Kidney (tissue), 14 donors: ENCODE results near the gene RNF207. TPM values are rescaled to one million over a fixed set of nuclear protein-coding genes. Genes with fewer than 3 reads are reported as not detected.

ENCODE experiments used
- DNase-seq, 5 donors: peaks; one replicate each; pipeline ENCODE4 v3.0.0-alpha.2; 2013 to 2020
- FAIRE-seq: peaks from 2 replicates; lab custom pipeline; 2012; peaks lifted over from hg19 to GRCh38; lab: Jason Lieb, UNC
- H3K27ac ChIP-seq, 2 donors: one replicate each; pipeline ENCODE4 v1.7.0; 2013; ENCODE audit warnings: low read depth in 2 of 2, low read length in 2 of 2, inconsistent platforms in 1 of 2
- H3K27me3 ChIP-seq: one replicate; pipeline ENCODE4 v1.7.1; 2013; ENCODE audit warnings: low read length, inconsistent platforms; ENCODE audit not compliant: control insufficient read depth, insufficient read depth
- H3K36me3 ChIP-seq, 3 donors: one replicate each; pipeline versions ENCODE4 v1.7.0 to v1.7.1; 2013; ENCODE audit warnings: low read length in 3 of 3, control low read depth in 1 of 3, inconsistent platforms in 1 of 3; ENCODE audit not compliant: insufficient read depth in 3 of 3, control insufficient read depth in 2 of 3
- H3K4me1 ChIP-seq, 3 donors: one replicate each; pipeline versions ENCODE4 v1.7.0 to v1.7.1; 2013; ENCODE audit warnings: low read length in 3 of 3, inconsistent platforms in 1 of 3, low read depth in 1 of 3; ENCODE audit not compliant: control insufficient read depth in 2 of 3, insufficient read depth in 2 of 3
- H3K4me3 ChIP-seq, 3 donors: one replicate each; pipeline versions ENCODE4 v1.7.0 to v1.8.1; 2013; ENCODE audit warnings: low read length in 3 of 3, control low read depth in 1 of 3, inconsistent platforms in 1 of 3
- H3K9ac ChIP-seq, 3 donors: one replicate each; pipeline versions ENCODE4 v1.7.0 to v1.7.1; 2013; ENCODE audit warnings: low read length in 3 of 3, control low read depth in 1 of 3, inconsistent platforms in 1 of 3
- H3K9me3 ChIP-seq, 3 donors: one replicate each; pipeline versions ENCODE4 v1.7.0 to v1.7.1; 2013; ENCODE audit warnings: low read length in 3 of 3, control low read depth in 1 of 3, inconsistent platforms in 1 of 3; ENCODE audit not compliant: control insufficient read depth in 2 of 3, insufficient read depth in 1 of 3
- intact Hi-C: fragments of 100-400 bp; cut with DNase I; formaldehyde crosslinking; loops from one replicate; pipeline ENCODE4 v1.11.1; 2022
- polyA plus RNA-seq: library from polyadenylated mRNA; stranded (reverse); fragments of 350-450 nt; fragmentation: Illumina TruSeq; extraction: RNeasy Lipid Tissue Mini Kit (QIAGEN cat#74804); gene quantifications from one replicate; pipeline ENCODE4 v1.2.3, GENCODE V29; 2014; ENCODE audit warnings: low read depth, low replicate concordance; ENCODE audit not compliant: insufficient read depth
- total RNA-seq: library from RNA; stranded (reverse); fragmentation: NEBNext Ultra II Directional; extraction: Animal tissue kit (Norgen Biotek cat#: 25700); gene quantifications from one replicate; pipeline ENCODE4 v1.2.1, GENCODE V29; 2021
- TF ChIP-seq, protein P1 (sequence below): IDR thresholded peaks from 3 replicates; pipeline ENCODE4 v1.5.1; 2012; ENCODE audit warnings: mild to moderate bottlenecking, moderate library complexity, borderline replicate concordance; ENCODE audit not compliant: insufficient read depth; ENCODE audit errors: extremely low read depth
- donor health status: control.
- donor health status: control.
- donor health status: control.
- donor health status: control.
- donor health status: control.
- donor health status: DM: yes; HTN: yes; CAD: no.
- donor health status: Normal renal cell carcinoma (clear cell type).

Gene RNF207
- total and polyA plus RNA-seq, 2 donors from 2014 or later = 7.7 to 43.6 TPM

- H3K9me3 ChIP-seq = no peaks in the 10 kb centered on the region
- H3K4me1 ChIP-seq = peaks cover 0 to 7% (median 2%) of the 10 kb centered on the region in 3 donors
- DNase-seq (no peak), FAIRE-seq (no peak)
- no peak overlapping the region for H3K9ac ChIP-seq
- H3K36me3 ChIP-seq = no peaks in the 10 kb centered on the region
- no peaks in the 10 kb centered on the region for H3K27me3 ChIP-seq
- intact Hi-C loops = no loop called here
- H3K27ac ChIP-seq = no peak overlapping the region
- no peak overlapping the region for H3K4me3 ChIP-seq
- TF ChIP-seq, protein P1, sequence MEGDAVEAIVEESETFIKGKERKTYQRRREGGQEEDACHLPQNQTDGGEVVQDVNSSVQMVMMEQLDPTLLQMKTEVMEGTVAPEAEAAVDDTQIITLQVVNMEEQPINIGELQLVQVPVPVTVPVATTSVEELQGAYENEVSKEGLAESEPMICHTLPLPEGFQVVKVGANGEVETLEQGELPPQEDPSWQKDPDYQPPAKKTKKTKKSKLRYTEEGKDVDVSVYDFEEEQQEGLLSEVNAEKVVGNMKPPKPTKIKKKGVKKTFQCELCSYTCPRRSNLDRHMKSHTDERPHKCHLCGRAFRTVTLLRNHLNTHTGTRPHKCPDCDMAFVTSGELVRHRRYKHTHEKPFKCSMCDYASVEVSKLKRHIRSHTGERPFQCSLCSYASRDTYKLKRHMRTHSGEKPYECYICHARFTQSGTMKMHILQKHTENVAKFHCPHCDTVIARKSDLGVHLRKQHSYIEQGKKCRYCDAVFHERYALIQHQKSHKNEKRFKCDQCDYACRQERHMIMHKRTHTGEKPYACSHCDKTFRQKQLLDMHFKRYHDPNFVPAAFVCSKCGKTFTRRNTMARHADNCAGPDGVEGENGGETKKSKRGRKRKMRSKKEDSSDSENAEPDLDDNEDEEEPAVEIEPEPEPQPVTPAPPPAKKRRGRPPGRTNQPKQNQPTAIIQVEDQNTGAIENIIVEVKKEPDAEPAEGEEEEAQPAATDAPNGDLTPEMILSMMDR = no peak
These were observed 57.8 kb downstream of the RNF207 start for GRCh38 chr1:6263716-6264115.

DNA sequence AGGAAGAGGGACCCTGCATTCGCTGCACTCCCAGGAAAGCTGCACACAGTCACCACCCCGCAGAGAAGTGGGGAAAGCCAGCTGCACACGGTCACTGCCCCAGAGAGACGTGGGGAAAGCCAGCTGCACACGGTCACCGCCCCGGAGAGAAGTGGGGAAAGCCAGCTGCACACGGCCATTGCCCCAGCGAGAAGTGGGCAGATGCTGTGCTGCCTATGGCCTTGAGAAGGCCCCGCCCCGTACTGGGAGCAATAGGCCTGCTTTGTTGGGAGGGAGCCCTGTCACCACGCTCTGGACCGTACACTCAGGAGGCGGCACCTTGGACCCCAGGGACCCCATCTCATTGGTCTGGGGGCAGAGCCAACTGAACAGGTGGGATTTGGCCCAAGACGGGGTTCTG lies 59.2 kb downstream of the RNF207 start:
- intact Hi-C loops = no loop called here
- Histone ChIP-seq H3K27me3 (no peaks in the 10 kb centered on the region), H3K4me3 (no peak overlapping the region), H3K9ac (no peak overlapping the region), H3K9me3 (no peaks in the 10 kb centered on the region), H3K4me1 (peaks cover 0 to 3% (median 2%) of the 10 kb centered on the region in 3 donors), H3K27ac (no peak overlapping the region), H3K36me3 (no peaks in the 10 kb centered on the region)
- no peak for FAIRE-seq
- DNase-seq = no peak
- TF ChIP-seq, protein P1 = no peak

DNA sequence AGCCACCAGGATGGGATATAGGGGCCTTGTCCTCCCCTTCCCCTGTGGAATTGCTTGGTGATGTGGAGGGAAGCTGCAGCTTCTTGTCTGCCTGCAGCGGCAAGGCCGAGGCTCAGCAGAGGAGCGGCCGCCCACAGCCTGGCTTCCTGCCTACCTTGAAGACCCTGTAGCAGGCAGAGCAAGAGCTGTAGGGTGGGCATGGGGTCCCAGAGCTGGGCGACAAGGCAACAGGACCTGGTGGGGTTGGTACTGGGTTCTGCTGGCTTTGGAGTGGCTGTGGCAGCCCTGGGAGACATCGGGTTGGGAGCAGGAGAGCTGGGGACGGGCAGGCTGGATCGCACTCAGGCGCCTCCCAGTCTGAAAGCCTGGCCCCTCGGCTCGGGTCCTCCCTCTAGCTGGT lies 60.7 kb downstream of the RNF207 start:
- H3K27me3 ChIP-seq = no peaks in the 10 kb centered on the region
- DNase-seq (peak in 1 of 5 donors; percentile 47), FAIRE-seq (no peak)
- intact Hi-C loops = no loop called here
- no peaks in the 10 kb centered on the region for H3K36me3 ChIP-seq
- H3K9me3 ChIP-seq = no peaks in the 10 kb centered on the region
- H3K9ac ChIP-seq = no peak overlapping the region
- H3K4me1 ChIP-seq = peaks cover 0 to 3% (median 2%) of the 10 kb centered on the region in 3 donors
- TF ChIP-seq, protein P1 = no peak
- H3K27ac ChIP-seq = no peak overlapping the region
- no peak overlapping the region for H3K4me3 ChIP-seq
